Measurements from ENCODE around the gene TMTC2.
"Not testable (repeated sequence)": the region's sequence is repeated elsewhere in the genome, so short reads cannot be mapped to it uniquely, and the experiment has no call there.

TMTC2 gene

DNA sequence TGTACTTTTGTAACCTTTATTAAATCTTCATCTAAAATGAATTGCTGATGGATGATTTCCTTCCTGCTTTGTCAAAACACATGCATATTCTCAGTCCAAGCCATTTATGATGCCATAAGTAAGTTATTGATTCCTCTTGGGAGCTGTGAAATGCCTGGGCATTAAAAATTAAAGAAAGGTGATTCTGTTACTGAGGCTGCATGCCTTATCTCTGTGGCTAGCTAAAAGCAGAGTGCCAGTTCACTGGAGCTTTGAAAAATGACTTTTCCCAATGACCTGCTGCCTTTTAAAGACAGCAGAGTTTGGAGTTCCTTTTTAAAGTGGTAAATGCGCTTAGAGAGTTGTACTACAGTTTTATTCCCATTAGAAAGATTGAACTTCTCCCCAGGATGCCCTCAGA is 152.1 kb downstream of the TMTC2 start:
- H3K27me3 ChIP-seq (ENCODE audit: insufficient read depth, low read depth, severe bottlenecking), result no peaks in the 10 kb centered on the region
- no peak overlapping the region for H3K27ac ChIP-seq
- no peak for DNase-seq
- no peaks in the 10 kb centered on the region for H3K36me3 ChIP-seq
- H3K9me3 ChIP-seq (ENCODE audit: severe bottlenecking), result no peaks in the 10 kb centered on the region
- H3K4me3 ChIP-seq (ENCODE audit: low read depth, low read length), result no peak overlapping the region
- TF ChIP-seq, protein P1, sequence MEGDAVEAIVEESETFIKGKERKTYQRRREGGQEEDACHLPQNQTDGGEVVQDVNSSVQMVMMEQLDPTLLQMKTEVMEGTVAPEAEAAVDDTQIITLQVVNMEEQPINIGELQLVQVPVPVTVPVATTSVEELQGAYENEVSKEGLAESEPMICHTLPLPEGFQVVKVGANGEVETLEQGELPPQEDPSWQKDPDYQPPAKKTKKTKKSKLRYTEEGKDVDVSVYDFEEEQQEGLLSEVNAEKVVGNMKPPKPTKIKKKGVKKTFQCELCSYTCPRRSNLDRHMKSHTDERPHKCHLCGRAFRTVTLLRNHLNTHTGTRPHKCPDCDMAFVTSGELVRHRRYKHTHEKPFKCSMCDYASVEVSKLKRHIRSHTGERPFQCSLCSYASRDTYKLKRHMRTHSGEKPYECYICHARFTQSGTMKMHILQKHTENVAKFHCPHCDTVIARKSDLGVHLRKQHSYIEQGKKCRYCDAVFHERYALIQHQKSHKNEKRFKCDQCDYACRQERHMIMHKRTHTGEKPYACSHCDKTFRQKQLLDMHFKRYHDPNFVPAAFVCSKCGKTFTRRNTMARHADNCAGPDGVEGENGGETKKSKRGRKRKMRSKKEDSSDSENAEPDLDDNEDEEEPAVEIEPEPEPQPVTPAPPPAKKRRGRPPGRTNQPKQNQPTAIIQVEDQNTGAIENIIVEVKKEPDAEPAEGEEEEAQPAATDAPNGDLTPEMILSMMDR (IDR thresholded peaks at IDR 0.05; ENCODE audit: low read depth, low read length), result no peak

DNA sequence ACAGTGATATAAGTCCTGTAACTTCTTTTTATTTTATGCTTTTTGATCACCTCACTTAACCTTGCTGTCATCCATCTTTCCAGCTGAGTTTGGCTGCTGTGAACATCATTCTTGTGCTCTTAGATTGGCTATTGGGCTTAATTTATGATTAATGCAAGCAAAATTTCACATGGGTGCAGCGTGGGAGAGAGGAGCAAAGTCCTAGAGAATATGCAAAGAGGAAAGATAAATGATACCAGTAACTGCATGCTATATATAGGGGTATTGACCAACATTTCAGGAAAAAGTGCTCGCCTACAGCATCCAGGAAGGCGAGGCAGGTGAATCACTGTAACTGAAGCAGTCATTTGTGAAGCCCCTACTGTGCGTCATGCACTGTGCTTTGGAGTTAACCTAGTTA is 153.1 kb downstream of the TMTC2 start:
- no peaks in the 10 kb centered on the region for H3K27me3 ChIP-seq (ENCODE audit: insufficient read depth, low read depth, severe bottlenecking)
- DNase-seq, result no peak
- no peaks in the 10 kb centered on the region for H3K36me3 ChIP-seq
- H3K27ac ChIP-seq, result no peak overlapping the region
- TF ChIP-seq, protein P1 (IDR thresholded peaks at IDR 0.05; ENCODE audit: low read depth, low read length), result no peak
- H3K9me3 ChIP-seq (ENCODE audit: severe bottlenecking), result no peaks in the 10 kb centered on the region
- H3K4me3 ChIP-seq (ENCODE audit: low read depth, low read length), result no peak overlapping the region

DNA sequence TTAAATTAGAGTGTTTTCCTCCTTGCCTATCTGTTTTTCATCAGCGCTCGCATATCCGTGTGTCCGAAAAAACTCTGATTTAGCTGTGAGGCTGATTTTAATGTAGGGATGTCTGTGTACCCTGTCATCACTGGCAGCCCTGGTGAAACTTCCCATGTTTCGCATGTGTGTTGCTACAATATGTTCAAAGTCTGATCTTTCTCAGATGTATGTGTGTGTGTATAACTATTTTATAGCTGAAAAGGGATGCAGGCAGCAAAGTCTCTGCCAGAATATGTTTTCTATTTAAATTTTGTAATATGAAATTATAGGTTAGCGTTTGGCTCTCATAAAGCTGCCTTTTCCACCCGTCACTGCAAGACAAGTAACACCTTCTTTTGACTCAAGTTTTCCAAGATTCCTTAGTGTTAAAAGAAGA is 154.8 kb downstream of the TMTC2 start:
- Histone ChIP-seq H3K36me3 (no peaks in the 10 kb centered on the region), H3K9me3 (ENCODE audit: severe bottlenecking) (no peaks in the 10 kb centered on the region), H3K4me3 (ENCODE audit: low read depth, low read length) (no peak overlapping the region), H3K27ac (no peak overlapping the region), H3K27me3 (ENCODE audit: insufficient read depth, low read depth, severe bottlenecking) (no peaks in the 10 kb centered on the region)
- no peak for DNase-seq
- TF ChIP-seq, protein P1 (IDR thresholded peaks at IDR 0.05; ENCODE audit: low read depth, low read length), result no peak

DNA sequence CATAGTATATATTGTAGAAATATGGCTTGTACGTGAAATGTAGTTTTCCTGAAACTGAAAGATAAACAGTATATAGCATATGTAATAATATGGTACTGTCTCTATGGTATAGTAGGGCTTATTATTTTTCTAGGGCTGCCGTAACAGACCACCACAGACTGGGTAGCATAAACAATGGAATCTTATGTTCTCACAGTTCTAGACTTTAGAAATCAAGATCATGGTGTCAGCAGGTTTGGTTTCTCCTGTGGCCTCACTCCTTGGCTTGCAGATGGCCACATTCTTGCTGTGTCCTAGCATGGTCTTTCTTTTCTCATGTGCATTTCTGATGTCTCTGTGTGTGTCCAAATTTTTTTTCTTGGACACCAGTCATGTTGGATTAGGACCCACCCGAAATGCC is 155.8 kb downstream of the TMTC2 start:
- H3K27ac ChIP-seq, result no peak overlapping the region
- no peak for DNase-seq
- H3K27me3 ChIP-seq (ENCODE audit: insufficient read depth, low read depth, severe bottlenecking), result no peaks in the 10 kb centered on the region
- no peaks in the 10 kb centered on the region for H3K9me3 ChIP-seq (ENCODE audit: severe bottlenecking)
- no peak overlapping the region for H3K4me3 ChIP-seq (ENCODE audit: low read depth, low read length)
- TF ChIP-seq, protein P1 (IDR thresholded peaks at IDR 0.05; ENCODE audit: low read depth, low read length), result no peak
- H3K36me3 ChIP-seq, result no peaks in the 10 kb centered on the region

DNA sequence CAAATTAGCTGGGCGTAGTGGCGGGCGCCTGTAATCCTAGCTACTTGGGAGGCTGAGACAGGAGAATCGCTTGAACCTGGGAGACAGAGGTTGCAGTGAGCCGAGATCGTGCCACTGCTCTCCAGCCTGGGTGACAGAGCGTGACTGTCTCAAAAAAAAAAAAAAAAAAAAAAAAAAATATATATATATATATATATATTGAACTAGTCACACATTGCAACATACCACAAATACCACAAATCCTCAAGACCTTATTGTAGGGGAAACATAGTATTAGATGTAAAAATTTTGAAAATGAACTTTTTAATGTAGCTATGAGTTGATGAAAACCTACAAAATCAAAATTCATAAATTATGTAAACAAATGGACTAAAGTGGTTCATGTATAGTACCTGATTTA is 158.4 kb downstream of the TMTC2 start:
- not testable (repeated sequence) for H3K27me3 ChIP-seq (ENCODE audit: insufficient read depth, low read depth, severe bottlenecking); H3K36me3 ChIP-seq; DNase-seq; H3K9me3 ChIP-seq (ENCODE audit: severe bottlenecking); H3K27ac ChIP-seq; H3K4me3 ChIP-seq (ENCODE audit: low read depth, low read length)

DNA sequence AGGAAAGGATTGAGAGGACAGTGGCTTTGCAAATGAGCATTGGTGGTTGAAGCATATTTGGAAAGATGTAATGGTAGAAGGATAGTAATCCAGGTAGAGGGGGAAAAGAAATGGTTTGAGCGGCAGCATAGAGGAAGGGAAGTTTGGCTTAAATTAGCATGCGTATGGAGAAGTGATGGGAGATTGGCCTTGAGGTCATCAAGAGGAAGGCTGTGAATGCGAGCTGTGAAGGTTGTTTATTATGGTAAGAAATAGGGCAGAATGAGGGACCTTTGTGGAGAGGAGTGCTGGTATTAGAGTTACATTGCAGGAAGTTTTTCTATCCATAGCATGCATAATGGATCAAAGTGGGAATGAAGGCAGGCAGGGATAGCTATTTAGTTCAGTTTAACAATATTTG is 162.1 kb downstream of the TMTC2 start:
- TF ChIP-seq, protein P1 (IDR thresholded peaks at IDR 0.05; ENCODE audit: low read depth, low read length), result no peak
- no peaks in the 10 kb centered on the region for H3K9me3 ChIP-seq (ENCODE audit: severe bottlenecking)
- H3K27me3 ChIP-seq (ENCODE audit: insufficient read depth, low read depth, severe bottlenecking), result no peaks in the 10 kb centered on the region
- no peak for DNase-seq
- no peaks in the 10 kb centered on the region for H3K36me3 ChIP-seq
- no peak overlapping the region for H3K27ac ChIP-seq
- no peak overlapping the region for H3K4me3 ChIP-seq (ENCODE audit: low read depth, low read length)

Measured in WERI-Rb-1 (cell line).